ENCODE measurements around the gene NKD2.
"Not testable (repeated sequence)": the region's sequence is repeated elsewhere in the genome, so short reads cannot be mapped to it uniquely, and the experiment has no call there.

Gene NKD2

DNA sequence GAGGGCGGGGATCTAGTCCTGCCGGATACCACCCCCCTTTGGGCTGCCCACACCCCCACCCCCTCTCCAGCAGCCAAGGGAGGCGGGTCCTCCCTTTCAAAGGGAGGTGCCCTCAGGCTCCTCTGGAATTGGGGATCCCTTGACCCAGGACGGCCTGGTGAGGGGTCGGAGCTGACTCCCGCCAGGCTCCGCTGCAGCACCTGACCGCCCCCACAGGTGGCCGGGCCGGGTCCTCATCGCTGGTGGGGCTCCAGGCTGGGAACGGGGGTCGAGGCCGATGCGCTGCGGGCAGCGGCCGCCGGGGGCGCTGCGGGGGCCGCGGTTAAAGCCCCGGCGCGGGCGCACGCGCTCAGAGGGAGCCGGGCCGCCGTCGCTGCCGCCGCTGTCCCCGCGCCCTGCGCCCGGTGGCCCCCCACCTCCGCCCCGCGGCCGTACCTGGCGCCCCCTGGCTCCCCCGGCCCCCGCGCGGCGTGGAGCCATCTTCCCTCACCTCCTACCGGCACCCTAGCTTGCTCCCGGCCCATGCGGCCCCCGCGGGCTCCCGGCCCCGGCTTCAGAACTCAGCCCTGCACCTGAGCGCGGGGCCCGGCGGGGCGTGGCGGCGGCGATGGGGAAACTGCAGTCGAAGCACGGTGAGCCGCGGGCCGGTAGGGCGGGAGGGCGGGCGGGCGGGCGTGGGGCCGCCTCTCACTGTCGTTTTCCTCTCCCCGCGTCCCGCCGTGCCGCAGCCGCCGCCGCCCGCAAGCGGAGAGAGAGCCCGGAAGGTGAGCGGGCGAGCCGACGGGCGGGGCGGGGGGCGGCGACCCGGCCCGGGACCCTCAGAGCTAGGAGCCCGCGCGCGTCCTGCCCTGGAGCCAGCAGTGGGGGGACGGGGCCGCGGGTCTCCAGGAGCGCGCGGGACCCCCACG, at the start of gene NKD2:
Gene NKD2, plus strand, starts transcription at position 352 of the 908 bp plus-strand sequence. Its CDS starts 256 bp downstream, at position 608.
- no peak for DNase-seq (ENCODE audit: low read depth)

- no peak for DNase-seq (ENCODE audit: low read depth)
Measured at GRCh38 chr5:959581-960531, 48.7 kb upstream of the NKD2 start.

DNA sequence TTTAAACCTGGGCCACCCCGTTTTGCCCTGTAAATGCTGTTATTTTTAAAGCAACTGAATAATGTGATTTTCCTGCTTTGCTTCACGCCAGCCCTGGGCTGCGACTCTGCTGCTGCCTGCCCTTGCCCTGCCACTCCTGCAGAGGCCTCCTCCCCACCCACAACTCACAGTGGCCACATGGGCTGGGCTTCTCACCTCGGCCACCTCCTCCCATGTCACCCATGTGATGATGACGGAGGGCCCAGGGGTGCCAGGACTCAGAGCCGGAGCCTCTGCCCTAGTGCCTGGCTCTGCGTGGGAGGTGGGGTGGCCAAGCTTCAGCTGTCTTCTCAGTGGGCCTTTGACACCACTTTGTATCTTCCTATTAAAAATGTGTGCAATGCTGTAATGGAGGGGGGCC, 48.1 kb upstream of the NKD2 start:
- no peak for DNase-seq (ENCODE audit: low read depth)

- DNase-seq (ENCODE audit: low read depth) = no peak
Measured at GRCh38 chr5:961002-961710, 47.4 kb upstream of the NKD2 start.

- DNase-seq (ENCODE audit: low read depth) = no peak
Measured at GRCh38 chr5:961711-962240, 46.8 kb upstream of the NKD2 start.

- no peak for DNase-seq (ENCODE audit: low read depth)
Measured at GRCh38 chr5:962386-962785, 46.2 kb upstream of the NKD2 start.

DNA sequence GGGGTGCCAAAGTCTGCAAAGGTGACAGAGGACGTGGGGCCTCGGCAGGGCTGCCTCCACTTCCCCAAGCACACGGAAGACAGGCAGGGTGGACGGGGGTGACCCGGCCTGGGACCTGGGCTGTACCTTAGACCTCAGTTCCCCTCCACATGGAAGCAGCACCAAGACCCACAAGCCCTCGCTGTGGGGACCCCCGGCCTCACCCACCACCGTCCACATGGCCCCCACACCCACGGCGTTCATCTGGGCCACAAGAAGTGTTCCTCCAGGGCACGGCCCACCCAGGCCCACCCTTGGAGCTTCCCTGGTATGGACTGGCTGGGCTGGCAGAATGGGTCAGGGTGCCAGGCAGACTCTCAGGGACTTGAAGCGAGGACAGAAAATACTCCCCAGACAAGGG, 45.8 kb upstream of the NKD2 start:
- no peak for DNase-seq (ENCODE audit: low read depth)

DNA sequence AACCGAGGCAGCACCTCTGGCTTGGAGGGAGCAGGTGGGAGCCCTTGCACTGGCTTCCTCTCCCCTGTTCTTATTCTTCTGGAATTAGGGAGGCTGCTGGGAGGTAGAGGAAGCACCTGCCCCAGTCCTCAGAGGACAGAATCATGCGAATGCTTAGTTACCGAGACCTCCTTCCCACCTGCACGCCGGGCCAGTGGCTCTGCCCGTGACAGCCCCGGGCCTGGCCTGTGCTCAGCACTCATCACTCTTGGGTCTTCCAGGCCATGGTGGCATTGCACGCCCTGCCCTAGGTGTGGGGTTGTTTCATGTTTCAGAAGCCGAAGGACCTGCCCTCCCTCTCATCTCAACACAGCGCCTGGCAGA, 45.3 kb upstream of the NKD2 start:
- no peak for DNase-seq (ENCODE audit: low read depth)

DNA sequence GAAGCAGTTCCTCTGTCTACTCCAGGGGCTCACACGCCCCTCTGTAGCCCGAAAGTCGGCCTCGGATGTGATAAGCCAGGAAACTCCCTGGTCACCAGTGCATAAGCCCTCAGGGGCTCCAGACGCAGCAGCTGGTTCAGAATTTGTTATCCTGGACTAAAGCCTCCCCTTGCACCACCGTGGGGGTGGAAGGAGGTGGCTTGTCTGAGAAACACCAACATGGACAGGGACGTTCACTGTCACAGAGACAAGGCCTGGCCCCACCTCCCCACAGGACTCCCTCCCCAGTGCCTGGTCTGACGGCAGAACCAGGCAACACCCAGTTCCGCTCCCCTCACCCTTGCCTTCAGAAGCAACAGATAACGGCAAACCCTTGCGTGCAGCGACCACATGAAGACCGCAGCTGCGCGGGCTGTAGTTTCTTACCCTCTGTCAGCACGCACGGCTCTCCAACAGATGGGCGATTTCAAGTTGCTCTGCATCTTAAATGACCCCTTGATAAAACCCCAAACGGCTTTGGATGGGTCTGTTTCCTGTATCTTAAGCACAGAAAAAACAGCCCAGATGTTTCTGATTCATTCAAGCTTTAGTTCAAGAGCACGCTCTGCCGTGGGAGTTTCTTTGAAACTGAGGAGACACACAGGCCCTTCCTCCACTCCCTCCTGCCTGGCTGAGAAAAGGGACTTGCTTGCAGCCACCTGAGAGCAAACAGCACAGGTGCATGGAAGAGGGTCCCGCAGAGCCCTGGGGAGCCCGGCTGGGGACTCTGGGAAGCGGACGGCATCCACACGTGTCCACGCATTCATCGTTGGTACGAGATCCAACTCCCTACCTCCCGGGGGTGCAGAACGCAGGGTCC, 44.7 kb upstream of the NKD2 start:
- no peak for DNase-seq (ENCODE audit: low read depth)

DNA sequence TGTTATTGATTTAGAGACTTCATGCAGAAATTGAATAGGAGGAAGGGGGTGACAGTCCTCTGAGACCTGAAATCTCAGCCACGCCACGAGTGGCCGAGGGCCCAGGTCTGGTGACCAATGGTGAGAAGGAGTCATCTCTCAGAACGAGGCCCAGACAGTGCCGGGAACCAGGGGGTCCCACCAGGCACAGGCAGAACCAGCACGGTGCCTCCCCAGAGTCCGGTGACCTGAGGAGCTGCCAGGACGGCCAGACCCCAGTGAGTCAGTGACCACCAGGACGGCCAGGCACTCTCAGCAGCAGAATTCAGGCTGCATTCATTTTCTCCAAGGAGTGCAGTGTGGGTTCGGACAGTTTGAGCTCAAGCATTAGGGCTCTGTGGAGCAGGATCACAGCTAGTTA, 43.8 kb upstream of the NKD2 start:
- DNase-seq (ENCODE audit: low read depth) = no peak

DNA sequence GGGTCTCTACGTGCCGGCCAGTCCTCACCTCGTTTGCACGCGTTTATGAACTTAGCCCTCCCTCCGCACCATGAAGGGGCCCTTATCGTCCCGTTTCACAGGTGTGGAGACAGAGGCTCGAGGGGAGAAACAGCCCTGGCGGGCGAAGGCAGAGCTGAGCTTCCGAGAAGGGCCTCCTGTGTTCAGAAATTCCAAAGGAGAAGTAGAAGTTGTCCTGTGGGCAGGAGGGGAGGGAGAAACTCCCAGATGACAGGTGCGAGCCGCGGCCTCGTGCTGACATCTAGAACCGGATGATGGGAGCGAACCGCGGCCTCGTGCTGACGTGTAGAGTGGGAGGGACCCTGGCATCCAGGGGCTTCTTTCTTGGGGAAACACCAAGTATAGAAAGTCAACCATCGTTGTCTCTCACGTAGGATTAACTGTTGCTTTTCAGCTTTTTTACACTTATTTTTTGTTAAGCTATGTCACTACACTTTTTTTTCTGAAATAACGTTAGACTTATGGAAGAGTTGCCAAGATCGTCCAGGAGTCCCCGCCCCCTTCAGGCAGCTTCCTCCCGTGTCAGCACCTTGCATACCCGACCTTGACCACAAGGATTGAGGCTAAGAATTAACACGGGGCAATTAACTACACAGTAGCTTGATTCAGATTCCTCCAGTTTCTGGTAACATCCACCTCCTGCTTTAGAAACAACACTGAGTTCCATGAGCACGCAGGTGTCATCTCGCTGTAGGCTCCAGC, 42.8 kb upstream of the NKD2 start:
- no peak for DNase-seq (ENCODE audit: low read depth)

DNA sequence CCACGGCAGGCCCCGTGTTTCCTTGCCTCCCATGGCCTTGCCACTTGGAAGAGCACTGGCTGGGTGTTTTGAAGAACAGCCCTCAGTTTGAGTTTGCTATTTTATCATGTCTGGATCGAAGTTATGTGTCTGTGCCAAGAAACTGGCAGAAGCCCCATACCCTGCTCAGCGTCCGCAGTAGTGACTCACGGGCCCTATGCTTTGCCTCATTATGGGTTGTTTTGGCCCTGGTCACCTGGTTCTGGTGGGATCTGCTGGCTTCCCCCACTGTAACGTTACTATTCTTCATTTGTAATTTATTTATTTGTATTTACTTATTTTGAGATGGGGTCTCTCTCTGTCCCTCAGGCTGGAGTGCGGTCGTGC, 42.3 kb upstream of the NKD2 start:
- no peak for DNase-seq (ENCODE audit: low read depth)

DNA sequence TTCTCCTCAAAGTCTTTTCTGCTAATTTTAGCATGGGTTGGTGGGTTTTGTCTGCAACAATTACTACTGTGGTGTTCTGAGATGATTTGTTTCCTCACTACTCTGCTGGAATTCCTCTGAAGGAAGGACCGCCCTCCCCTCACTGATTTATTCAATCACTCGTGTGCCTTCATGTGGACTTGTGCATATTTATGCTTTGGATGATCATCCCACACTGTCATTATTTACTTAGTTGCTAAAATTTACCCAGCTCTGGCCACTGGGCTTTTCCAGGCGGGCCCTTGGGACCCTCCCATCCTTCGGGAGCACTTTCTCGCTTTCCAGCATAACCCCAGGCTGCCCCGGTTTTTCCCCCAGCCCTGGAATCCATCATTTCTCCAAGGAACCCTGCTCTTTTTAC, 41.7 kb upstream of the NKD2 start:
- DNase-seq (ENCODE audit: low read depth) = no peak

DNA sequence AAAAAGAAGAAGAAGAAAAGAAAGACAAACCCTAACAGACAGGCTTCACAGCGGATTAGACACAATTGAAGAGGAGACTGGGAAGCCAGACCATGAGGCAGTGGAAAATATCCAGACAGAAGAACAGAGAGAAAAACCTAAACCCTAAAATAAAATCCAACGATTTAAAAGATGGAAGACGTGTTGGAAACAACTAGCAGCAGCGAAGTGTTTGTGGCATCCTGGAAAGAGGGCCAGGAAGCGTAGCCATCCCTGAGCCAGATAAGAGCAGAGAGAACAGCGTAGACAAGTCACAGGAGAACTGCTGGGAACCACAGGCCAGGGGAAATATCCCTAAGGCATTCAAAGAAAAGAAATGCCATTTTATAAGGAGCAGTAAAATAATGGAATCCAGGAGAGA, 39.7 kb upstream of the NKD2 start:
- no peak for DNase-seq (ENCODE audit: low read depth)

GRCh38 chr5:969408-969839, 39.2 kb upstream of the NKD2 start:
- no peak for DNase-seq (ENCODE audit: low read depth)

DNA sequence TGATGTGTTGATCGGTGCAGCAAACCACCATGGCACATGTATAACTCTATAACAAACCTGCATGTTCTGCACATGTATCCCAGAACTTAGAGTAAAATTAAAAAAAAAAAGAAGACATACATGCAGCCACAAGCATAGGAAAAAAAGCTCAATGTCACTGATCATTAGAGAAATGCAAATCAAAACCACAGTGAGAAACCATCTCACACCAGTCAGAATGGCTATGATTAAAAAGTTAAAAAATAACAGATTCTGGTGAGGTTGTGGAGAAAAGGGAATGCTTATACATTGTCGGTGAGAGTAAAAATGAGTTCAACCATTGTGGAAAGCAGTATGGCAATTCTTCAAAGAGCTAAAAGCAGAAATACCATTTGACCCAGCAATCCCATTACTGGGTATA, 36.0 kb upstream of the NKD2 start:
- DNase-seq (ENCODE audit: low read depth) = not testable (repeated sequence)

- DNase-seq (ENCODE audit: low read depth) = no peak
Measured at GRCh38 chr5:976849-977751, 31.5 kb upstream of the NKD2 start.

- no peak for DNase-seq (ENCODE audit: low read depth)
Measured at GRCh38 chr5:978054-978453, 30.5 kb upstream of the NKD2 start.

GRCh38 chr5:978693-979092, 29.9 kb upstream of the NKD2 start:
- no peak for DNase-seq (ENCODE audit: low read depth)

Data from HS-5 (cell line).